Measurements from ENCODE around the gene DEPDC5. TPM values are rescaled to one million over a fixed set of nuclear protein-coding genes. Genes with fewer than 3 reads are reported as not detected.
"Not testable (repeated sequence)": the region's sequence is repeated elsewhere in the genome, so short reads cannot be mapped to it uniquely, and the experiment has no call there.

Gene DEPDC5
- total RNA-seq, 3 donors from 2014 or later (not counting 1 experiment from before 2014, with no cell fraction given), result 56.7 to 67.9 (median 62.6) TPM

DNA sequence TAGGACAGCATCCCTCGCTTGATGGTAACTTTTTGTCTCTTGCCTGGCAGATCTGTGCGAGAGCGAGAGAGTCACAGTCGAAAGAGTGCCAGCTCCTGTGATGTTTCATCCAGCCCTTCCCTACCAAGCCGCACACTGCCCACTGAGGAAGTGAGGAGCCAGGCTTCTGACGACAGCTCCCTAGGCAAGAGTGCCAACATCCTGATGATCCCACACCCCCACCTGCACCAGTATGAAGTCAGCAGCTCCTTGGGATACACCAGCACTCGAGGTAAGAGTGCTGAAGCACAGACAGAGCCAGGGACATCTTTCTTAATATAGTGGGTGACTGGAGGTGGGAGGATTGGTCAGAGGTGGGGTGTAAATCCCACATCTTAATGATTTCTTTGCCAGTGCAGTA is 61.1 kb downstream of the DEPDC5 start:
- no peak overlapping the region for H3K4me3 ChIP-seq (ENCODE audit: low read length)
- H3K27me3 ChIP-seq (ENCODE audit: control insufficient read depth, insufficient read depth, low read length), result no peaks in the 10 kb centered on the region
- DNase-seq (no peak), ATAC-seq (no peak)
- Mint-ChIP-seq H3K9me3 (no peaks in the 10 kb centered on the region), H3K27me3 (ENCODE audit: low read depth in 2 of 2) (no peaks in the 10 kb centered on the region), H3K4me1 (no peaks in the 10 kb centered on the region), H3K36me3 (peaks cover 16% of the 10 kb centered on the region), H3K27ac (no peak overlapping the region), H3K4me3 (no peak overlapping the region)
- H3K27ac ChIP-seq (ENCODE audit: low read length), result no peak overlapping the region
- WGBS (ENCODE audit: insufficient coverage), result 97% methylated on average over 7 of the region's 7 CpGs
- no peaks in the 10 kb centered on the region for H3K9me3 ChIP-seq (ENCODE audit: control insufficient read depth, insufficient read depth, low read length)
- TF ChIP-seq, protein P1, sequence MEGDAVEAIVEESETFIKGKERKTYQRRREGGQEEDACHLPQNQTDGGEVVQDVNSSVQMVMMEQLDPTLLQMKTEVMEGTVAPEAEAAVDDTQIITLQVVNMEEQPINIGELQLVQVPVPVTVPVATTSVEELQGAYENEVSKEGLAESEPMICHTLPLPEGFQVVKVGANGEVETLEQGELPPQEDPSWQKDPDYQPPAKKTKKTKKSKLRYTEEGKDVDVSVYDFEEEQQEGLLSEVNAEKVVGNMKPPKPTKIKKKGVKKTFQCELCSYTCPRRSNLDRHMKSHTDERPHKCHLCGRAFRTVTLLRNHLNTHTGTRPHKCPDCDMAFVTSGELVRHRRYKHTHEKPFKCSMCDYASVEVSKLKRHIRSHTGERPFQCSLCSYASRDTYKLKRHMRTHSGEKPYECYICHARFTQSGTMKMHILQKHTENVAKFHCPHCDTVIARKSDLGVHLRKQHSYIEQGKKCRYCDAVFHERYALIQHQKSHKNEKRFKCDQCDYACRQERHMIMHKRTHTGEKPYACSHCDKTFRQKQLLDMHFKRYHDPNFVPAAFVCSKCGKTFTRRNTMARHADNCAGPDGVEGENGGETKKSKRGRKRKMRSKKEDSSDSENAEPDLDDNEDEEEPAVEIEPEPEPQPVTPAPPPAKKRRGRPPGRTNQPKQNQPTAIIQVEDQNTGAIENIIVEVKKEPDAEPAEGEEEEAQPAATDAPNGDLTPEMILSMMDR (IDR thresholded peaks at IDR 0.05), result no peak
- H3K4me1 ChIP-seq (ENCODE audit: control insufficient read depth, insufficient read depth, low read length), result no peaks in the 10 kb centered on the region
- intact Hi-C loops (cut with micrococcal nuclease), result no loop called here
- peaks cover 63% of the 10 kb centered on the region for H3K36me3 ChIP-seq (ENCODE audit: control insufficient read depth, insufficient read depth, low read length)

DNA sequence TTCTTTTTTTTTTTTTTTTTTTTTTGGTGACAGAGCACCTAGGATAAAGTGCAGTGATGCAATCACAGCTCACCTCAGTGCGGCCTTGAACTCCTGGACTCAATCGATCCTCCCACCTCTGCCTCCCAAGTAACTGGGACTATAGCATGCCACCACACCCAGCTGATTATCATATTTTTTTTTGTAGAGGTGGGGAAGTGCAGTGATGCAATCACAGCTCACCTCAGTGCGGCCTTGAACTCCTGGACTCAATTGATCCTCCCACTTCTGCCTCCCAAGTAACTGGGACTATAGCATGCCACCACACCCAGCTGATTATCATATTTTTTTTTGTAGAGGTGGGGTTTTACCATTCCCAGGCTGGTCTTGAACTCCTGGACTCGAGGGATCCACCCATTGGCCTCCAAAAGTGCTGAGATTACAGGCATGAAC is 61.6 kb downstream of the DEPDC5 start:
- H3K9me3 ChIP-seq (ENCODE audit: control insufficient read depth, insufficient read depth, low read length); H3K27me3 ChIP-seq (ENCODE audit: control insufficient read depth, insufficient read depth, low read length); H3K4me1 Mint-ChIP-seq; H3K27ac ChIP-seq (ENCODE audit: low read length); H3K4me3 ChIP-seq (ENCODE audit: low read length); intact Hi-C loops (cut with micrococcal nuclease); DNase-seq; H3K27ac Mint-ChIP-seq; ATAC-seq; H3K4me1 ChIP-seq (ENCODE audit: control insufficient read depth, insufficient read depth, low read length); H3K4me3 Mint-ChIP-seq; H3K9me3 Mint-ChIP-seq; H3K27me3 Mint-ChIP-seq (ENCODE audit: low read depth in 2 of 2): not testable (repeated sequence)
- peaks cover 66% of the 10 kb centered on the region for H3K36me3 ChIP-seq (ENCODE audit: control insufficient read depth, insufficient read depth, low read length)
- WGBS (ENCODE audit: insufficient coverage), result 93% methylated on average over 3 of the region's 4 CpGs
- peaks cover 16% of the 10 kb centered on the region for H3K36me3 Mint-ChIP-seq

DNA sequence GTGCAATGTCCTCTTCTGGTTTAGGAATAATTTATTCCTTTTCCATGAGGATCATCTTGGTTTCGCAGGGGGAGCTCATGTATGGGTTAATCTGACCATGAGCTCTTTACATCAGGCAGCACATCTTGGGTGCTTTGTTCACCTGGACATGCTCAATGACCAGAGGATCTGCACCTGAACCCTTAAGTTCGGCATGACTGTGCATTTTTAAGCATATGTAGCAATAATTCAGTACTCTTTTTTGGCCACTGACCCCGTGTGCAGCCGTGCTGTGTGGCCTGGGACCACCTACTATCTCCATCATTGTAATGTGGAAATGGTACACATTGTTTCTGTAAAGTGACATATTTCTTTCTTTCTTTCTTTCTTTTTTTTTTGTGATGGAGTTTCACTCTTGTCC is 62.9 kb downstream of the DEPDC5 start:
- H3K36me3 Mint-ChIP-seq, result peaks cover 9% of the 10 kb centered on the region
- H3K27me3 ChIP-seq (ENCODE audit: control insufficient read depth, insufficient read depth, low read length), result no peaks in the 10 kb centered on the region
- H3K9me3 Mint-ChIP-seq, result no peaks in the 10 kb centered on the region
- H3K36me3 ChIP-seq (ENCODE audit: control insufficient read depth, insufficient read depth, low read length), result peaks cover 72% of the 10 kb centered on the region
- H3K9me3 ChIP-seq (ENCODE audit: control insufficient read depth, insufficient read depth, low read length), result no peaks in the 10 kb centered on the region
- no peak overlapping the region for H3K4me3 Mint-ChIP-seq
- DNase-seq (no peak), ATAC-seq (no peak)
- H3K4me1 Mint-ChIP-seq, result no peaks in the 10 kb centered on the region
- H3K4me1 ChIP-seq (ENCODE audit: control insufficient read depth, insufficient read depth, low read length), result no peaks in the 10 kb centered on the region
- no peaks in the 10 kb centered on the region for H3K27me3 Mint-ChIP-seq (ENCODE audit: low read depth in 2 of 2)
- WGBS (ENCODE audit: insufficient coverage), result 92% methylated on average over 2 of the region's 4 CpGs
- no peak overlapping the region for H3K27ac ChIP-seq (ENCODE audit: low read length)
- no peak overlapping the region for H3K4me3 ChIP-seq (ENCODE audit: low read length)
- TF ChIP-seq, protein P1 (IDR thresholded peaks at IDR 0.05), result no peak
- no peak overlapping the region for H3K27ac Mint-ChIP-seq
- intact Hi-C loops (cut with micrococcal nuclease), result no loop called here

DNA sequence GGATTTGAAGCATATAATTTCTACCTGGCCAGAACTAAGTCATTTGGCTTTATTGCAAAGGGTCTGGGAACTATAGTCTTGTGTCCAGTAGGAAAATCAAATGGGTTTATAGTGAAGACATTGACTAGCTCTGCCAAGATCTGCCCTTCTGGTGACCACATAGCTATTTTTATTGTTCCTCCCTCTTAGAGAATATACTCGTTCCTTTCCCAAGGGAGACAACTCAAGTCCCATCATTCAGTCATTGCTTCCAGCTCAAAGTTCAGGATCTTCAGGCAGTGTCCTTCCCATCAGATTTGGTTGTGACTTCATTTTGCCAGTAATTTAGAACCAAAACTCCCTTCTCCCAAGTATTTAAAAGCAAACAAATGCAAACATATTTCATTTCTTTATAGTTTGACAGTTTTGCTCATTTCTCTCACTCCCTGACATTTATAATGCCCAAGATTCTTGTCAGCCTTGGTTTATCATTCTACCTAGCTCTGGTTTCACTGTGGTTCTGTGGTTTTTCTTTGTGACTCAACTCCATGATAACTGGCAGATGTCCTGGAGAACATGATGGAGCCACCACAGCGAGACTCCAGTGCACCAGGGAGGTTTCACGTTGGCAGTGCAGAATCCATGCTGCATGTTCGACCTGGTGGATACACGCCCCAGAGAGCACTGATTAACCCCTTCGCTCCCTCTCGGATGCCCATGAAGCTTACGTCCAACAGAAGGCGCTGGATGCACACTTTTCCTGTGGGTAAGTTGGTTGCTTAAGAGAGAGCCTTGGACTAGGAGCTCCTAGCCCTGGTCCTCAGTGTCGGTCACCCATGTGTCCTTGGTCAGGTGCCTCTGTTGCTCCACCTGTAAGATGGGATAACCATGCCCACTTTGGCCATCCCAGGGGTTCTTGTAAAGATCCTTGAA is 64.9 kb downstream of the DEPDC5 start:
- intact Hi-C loops (cut with micrococcal nuclease), result no loop called here
- WGBS (ENCODE audit: insufficient coverage), result 89% methylated on average over 10 of the region's 10 CpGs

More for the DNA sequence above, 64.9 kb downstream of the DEPDC5 start:
- Histone ChIP-seq H3K9me3 (ENCODE audit: control insufficient read depth, insufficient read depth, low read length) (no peaks in the 10 kb centered on the region), H3K27me3 (ENCODE audit: control insufficient read depth, insufficient read depth, low read length) (no peaks in the 10 kb centered on the region), H3K36me3 (ENCODE audit: control insufficient read depth, insufficient read depth, low read length) (peaks cover 82% of the 10 kb centered on the region), H3K4me3 (ENCODE audit: low read length) (no peak overlapping the region), H3K27ac (ENCODE audit: low read length) (no peak overlapping the region), H3K4me1 (ENCODE audit: control insufficient read depth, insufficient read depth, low read length) (no peaks in the 10 kb centered on the region)
- H3K27me3 Mint-ChIP-seq (ENCODE audit: low read depth in 2 of 2), result no peaks in the 10 kb centered on the region
- H3K4me3 Mint-ChIP-seq, result no peak overlapping the region
- TF ChIP-seq, protein P1 (IDR thresholded peaks at IDR 0.05), result no peak
- H3K9me3 Mint-ChIP-seq, result no peaks in the 10 kb centered on the region
- DNase-seq, result no peak
- H3K36me3 Mint-ChIP-seq, result peaks cover 13% of the 10 kb centered on the region
- no peaks in the 10 kb centered on the region for H3K4me1 Mint-ChIP-seq
- no peak for ATAC-seq
- H3K27ac Mint-ChIP-seq, result no peak overlapping the region
